NK-92 treated with Interleukin-12 subunit alpha and Interleukin-12 subunit beta, amount 100 ng/mL, for 24 hours (cell line): Measurements from ENCODE around the gene XAGE1A.
"Not testable (repeated sequence)": the region's sequence is repeated elsewhere in the genome, so short reads cannot be mapped to it uniquely, and the experiment has no call there.

Experiments used
- DNase-seq: peaks from one replicate; lab custom pipeline; 2025; lab: John Stamatoyannopoulos, UW

Gene XAGE1A, protein sequence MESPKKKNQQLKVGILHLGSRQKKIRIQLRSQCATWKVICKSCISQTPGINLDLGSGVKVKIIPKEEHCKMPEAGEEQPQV

DNA sequence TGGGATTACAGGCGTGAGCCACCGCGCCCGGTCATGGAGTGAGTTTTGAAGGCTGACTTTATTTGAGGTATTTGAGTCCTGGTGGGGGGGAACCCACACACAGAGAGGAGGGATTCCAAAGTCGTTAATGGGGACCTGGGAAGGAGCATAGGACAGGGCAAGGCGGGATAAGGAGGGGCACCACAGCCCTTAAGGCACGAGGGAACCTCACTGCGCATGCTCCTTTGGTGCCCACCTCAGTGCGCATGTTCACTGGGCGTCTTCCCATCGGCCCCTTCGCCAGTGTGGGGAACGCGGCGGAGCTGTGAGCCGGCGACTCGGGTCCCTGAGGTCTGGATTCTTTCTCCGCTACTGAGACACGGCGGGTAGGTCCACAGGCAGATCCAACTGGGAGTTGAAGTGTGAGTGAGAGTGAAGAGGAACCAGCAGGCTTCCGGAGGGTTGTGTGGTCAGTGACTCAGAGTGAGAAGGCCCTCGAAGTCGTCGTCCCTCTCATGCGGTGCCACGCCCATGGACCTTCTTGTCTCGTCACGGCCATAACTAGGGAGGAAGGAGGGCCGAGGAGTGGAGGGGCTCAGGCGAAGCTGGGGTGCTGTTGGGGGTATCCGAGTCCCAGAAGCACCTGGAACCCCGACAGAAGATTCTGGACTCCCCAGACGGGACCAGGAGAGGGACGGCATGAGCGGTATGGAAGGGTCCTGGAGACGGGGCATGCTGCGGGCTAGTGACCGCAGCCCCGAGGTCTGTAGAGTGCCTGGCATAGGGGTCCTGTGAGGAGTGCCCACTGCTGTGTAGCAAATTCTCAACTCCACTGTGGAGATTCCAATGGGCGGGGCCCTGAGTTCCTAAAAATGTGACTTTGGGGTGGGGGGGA is at the start of gene XAGE1A:
Gene XAGE1A (plus strand): TSS at position 264 of the 874 bp plus-strand sequence. CDS start 1,554 bp downstream, outside the sequence.
- not testable (repeated sequence) for DNase-seq

DNA sequence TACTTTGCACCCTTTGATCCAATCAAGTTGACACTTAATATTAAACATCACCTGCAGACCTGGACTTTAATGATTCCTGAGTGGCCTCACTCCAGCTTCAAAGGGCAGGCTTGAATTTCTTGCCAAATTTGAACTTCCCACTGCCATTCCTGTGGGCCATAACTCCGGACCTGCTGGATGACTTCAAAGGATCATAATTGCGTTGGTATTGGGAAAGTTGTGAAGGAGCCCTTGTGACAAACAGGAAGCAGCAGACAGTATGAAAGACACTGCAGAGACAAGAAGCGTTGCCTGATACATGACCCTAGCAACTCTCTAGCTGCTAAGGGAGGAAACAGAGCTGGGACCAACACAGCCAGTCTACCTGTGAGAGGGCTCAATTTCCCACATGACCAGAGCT is 43.6 kb upstream of the XAGE1A start:
- DNase-seq: not testable (repeated sequence)

DNA sequence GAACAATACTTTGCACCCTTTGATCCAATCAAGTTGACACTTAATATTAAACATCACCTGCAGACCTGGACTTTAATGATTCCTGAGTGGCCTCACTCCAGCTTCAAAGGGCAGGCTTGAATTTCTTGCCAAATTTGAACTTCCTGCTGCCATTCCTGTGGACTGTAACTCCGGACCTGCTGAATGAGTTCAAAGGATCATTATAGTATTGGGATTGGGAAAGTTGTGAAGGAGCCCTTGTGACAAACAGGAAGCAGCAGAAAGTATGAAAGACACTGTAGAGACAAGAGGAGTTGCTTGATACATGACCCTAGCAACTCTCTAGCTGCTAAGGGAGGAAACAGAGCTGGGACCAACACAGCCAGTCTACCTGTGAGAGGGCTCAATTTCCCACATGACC is 24.3 kb upstream of the XAGE1A start:
- DNase-seq: not testable (repeated sequence)

DNA sequence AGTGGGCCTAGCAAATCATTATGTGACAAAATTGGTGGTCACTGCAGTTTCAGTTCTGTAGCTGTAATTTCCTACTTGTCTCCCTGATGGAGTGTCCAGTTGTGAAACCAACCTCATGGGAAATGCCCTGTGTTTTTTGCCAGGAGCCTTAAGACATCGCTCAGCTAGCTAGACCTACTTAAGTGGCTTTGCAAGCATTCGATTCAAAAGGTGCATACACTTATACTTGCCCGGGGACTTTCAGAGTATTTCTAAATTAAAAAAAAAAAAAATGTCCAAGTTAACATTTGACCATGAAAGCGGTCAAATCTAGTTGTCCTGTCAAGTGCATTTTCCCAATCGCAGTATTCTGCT is 788 bp downstream of the XAGE1A start:
- DNase-seq: not testable (repeated sequence)

DNA sequence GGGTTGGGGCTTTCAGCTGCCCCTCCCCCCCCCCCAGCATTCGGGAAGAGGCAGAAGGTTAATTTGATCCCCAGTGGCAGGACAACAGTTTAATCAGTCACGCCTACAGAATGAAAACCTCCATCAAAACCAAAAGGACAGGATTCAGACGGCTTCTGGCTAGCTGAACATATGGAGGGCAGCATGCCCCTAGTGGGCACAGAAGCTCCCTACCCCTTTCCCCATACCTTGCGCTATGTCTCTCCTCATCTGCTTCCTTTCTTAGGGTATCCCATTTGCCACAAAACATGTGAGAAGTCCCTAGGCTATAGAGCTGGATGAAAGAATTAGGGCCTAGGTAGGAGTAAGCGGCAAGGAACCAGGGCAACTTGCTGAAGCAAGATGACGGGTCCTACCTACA is 5.8 kb downstream of the XAGE1A start:
- DNase-seq: not testable (repeated sequence)

DNA sequence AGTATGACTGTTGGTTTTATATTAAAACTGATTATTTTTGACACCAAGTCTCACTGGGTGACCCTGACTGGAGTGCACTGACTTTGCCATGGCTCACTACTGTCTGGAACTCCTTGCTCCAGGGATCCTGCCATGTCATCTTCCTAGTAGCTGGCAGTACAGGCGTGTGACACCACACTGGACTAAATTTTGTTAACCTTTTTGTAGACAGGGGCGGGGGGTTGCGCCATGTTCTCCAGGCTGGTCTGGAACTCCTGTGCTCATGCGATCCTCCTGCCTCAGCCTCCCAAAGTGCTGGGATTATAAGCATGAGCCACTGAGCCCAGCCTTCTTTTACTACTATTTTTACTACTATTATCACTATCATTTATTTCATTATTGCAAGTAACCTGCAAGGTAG is 8.9 kb downstream of the XAGE1A start:
- DNase-seq: no peak

DNA sequence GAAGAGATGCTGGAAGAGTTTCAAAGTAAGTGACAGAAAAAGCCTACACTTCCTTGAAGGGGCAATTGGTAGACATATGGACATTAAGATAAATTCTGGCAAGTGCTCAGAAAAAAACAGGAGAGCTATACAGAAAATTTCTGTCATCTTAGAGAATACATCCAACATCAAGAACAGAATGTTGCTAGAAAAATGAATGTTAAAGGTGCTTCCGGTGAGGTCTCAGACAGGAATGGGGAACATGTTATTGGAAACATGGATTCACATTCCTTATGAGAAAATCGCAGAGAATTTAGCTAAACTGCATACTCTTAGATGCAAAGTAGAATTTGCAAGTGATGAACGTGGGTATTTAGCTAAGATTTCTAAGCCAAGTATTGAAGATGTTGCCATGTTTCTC is 11.7 kb downstream of the XAGE1A start:
- no peak for DNase-seq

DNA sequence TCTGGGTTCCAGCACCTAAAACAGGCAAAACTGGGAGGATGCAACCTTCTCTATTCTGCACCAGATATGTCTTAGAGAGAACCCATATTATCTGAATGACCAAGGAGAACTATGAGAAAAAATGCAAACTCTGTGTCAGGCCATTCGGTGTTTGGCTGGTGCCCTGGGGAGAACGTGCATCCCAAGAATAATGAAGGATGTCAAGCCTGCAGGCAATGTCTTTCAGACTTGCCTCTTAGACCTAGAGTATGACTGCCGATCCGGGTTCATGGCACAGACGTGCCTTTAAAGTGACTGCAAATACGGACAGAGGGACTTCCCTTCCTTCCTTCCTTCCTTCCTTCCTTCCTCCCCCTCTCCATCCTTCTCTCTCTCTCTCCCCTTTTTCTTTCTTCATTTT is 14.3 kb downstream of the XAGE1A start:
- DNase-seq: no peak

DNA sequence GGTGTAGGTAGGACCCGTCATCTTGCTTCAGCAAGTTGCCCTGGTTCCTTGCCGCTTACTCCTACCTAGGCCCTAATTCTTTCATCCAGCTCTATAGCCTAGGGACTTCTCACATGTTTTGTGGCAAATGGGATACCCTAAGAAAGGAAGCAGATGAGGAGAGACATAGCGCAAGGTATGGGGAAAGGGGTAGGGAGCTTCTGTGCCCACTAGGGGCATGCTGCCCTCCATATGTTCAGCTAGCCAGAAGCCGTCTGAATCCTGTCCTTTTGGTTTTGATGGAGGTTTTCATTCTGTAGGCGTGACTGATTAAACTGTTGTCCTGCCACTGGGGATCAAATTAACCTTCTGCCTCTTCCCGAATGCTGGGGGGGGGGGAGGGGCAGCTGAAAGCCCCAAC is 15.5 kb downstream of the XAGE1A start:
- not testable (repeated sequence) for DNase-seq

DNA sequence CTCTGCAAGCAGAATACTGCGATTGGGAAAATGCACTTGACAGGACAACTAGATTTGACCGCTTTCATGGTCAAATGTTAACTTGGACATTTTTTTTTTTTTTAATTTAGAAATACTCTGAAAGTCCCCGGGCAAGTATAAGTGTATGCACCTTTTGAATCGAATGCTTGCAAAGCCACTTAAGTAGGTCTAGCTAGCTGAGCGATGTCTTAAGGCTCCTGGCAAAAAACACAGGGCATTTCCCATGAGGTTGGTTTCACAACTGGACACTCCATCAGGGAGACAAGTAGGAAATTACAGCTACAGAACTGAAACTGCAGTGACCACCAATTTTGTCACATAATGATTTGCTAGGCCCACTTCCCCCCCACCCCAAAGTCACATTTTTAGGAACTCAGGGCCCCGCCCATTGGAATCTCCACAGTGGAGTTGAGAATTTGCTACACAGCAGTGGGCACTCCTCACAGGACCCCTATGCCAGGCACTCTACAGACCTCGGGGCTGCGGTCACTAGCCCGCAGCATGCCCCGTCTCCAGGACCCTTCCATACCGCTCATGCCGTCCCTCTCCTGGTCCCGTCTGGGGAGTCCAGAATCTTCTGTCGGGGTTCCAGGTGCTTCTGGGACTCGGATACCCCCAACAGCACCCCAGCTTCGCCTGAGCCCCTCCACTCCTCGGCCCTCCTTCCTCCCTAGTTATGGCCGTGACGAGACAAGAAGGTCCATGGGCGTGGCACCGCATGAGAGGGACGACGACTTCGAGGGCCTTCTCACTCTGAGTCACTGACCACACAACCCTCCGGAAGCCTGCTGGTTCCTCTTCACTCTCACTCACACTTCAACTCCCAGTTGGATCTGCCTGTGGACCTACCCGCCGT is 20.7 kb downstream of the XAGE1A start:
- DNase-seq: not testable (repeated sequence)

DNA sequence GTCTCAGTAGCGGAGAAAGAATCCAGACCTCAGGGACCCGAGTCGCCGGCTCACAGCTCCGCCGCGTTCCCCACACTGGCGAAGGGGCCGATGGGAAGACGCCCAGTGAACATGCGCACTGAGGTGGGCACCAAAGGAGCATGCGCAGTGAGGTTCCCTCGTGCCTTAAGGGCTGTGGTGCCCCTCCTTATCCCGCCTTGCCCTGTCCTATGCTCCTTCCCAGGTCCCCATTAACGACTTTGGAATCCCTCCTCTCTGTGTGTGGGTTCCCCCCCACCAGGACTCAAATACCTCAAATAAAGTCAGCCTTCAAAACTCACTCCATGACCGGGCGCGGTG is 21.3 kb downstream of the XAGE1A start, which contains the start of gene XAGE1B:
Gene XAGE1B (minus strand): TSS at position 77 of the 339 bp plus-strand sequence. CDS start 1,536 bp downstream, outside the sequence.
- not testable (repeated sequence) for DNase-seq

DNA sequence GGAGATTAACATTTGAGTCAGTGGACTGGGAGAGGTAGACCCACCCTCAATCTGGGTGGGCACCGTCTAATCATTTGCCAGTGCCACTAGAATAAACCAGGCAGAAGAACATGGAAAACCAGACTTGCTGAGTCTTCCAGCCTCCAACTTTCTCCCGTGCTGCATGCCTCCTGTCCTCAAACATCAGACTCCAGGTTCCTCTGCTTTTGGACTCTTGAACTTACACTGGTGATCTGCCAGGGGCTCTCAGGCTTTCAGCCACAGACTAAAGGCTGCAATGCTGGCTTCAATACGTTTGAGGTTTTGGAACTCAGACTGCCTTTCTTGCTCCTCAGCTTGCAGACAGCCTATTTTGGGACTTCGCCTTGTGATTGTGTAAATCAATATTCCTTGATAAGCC is 45.4 kb downstream of the XAGE1A start:
- DNase-seq: not testable (repeated sequence)

DNA sequence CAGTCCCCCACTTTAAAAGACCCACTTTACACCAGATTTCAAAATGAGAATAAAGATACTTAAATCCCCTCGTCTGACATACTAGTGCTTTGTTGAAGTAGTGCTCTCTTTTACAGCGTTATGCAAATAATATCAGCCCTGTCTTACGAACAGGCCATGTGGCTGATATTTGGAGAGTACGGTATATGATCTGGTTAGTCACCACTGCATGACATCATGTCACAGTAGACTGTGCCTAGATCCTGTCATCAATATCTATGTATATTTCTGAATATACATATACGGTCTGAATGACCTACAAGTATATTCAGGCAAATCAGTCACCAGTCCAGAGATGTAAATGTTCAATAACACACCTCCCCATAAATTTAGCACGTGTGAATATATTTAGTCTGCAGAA is 46.7 kb downstream of the XAGE1A start:
- DNase-seq: no peak

DNA sequence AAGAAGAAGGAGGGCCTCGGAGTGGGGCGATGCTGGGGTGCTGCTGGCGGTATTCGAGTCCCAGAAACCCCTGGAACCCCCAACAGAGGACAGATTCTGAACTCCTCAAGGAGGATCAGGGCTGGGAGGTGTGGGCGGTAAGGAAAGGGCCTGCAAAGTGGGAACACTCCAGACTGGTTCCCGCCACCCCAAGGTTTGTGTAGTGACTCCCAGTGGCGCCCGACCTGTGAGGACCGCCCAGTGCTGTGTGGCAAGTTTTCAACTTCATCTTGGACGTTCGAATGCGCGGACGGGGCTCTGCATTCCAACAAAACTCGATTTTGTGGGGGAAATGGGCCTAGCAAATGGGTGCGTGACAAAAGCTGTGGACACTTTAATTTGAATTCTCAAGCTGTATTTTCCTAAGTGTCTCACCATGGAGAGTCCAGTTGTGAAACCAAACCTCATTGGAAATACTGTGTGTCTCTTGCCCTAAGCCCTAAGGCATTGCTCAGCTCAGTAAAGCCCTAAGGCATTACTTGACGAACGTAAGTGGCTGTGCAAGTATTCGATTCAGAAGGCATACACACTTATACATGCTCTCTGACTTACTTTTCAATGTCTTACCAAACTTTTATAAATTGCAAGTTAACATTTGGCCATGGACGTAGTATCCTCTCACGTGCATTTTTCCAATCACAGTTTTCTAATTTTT is 48.7 kb downstream of the XAGE1A start:
- DNase-seq: no peak

DNA sequence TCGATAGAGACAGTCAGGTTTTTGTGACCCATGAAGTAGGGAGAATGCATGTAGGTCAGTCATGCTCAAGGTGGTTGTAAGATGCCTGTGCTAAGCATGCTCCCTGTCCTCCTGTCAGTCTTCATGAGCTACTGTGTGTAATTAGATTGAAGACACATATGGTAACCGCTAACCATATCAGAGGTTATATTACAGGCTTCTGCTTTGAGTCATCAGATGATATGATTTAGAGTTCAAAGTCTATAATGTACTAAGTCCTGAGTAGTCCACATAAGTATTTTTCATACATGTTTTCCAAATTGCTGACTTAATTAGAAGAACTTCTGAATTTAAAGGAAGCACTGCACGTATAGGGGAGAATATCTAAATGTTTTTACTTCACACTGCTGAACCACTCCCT is 53.2 kb downstream of the XAGE1A start:
- not testable (repeated sequence) for DNase-seq
